HG03025 (cell line): ENCODE results near the gene TIFAB.

ENCODE experiments used
- ATAC-seq: cut with Tn5 transposase; IDR thresholded peaks from one replicate; pipeline ENCODE4 v1.9.1; 2021; ENCODE audit warnings: mild to moderate bottlenecking, moderate library complexity; ENCODE audit not compliant: unreplicated experiment, low FRiP score

Gene TIFAB

DNA sequence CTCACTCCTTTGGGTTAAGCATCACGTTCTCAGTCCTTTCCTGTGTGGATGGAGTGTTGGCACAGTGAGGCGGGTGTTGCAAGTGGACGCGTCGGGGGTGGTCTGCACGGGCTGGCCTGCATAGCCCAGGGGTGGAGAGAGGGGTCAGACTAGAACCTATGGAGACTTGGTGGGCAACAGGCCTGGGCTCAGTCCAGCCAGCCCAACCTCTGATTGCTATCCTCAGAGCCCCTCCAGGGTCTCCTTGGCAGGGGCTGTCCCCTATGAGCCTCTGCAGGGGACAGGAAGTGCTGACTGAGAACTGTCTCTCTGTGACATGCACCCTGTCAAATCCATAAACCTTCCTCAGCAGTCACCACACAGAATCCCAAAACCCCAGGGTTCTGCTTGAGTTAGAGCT lies 7.3 kb downstream of the TIFAB start:
- no peak for ATAC-seq

DNA sequence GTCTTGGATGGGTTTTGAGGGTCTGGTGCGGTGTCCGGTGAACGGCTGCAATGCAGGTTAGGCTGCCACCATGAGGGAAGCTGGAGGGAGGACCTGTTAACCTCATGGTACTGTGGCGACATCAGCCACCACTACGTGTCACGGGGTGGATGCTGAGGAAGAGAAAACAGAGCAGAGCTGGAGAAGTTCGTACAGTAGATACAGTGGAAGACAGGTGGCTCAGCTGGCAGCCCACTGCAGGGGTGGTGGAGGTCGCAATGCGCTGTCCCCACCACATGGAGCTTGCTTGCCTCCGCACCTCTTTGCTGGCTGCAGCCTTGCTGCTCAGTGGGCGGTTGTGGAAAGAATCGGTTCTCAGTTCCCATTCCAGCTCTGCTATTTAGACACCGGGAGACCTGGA lies 7.8 kb downstream of the TIFAB start:
- no peak for ATAC-seq

DNA sequence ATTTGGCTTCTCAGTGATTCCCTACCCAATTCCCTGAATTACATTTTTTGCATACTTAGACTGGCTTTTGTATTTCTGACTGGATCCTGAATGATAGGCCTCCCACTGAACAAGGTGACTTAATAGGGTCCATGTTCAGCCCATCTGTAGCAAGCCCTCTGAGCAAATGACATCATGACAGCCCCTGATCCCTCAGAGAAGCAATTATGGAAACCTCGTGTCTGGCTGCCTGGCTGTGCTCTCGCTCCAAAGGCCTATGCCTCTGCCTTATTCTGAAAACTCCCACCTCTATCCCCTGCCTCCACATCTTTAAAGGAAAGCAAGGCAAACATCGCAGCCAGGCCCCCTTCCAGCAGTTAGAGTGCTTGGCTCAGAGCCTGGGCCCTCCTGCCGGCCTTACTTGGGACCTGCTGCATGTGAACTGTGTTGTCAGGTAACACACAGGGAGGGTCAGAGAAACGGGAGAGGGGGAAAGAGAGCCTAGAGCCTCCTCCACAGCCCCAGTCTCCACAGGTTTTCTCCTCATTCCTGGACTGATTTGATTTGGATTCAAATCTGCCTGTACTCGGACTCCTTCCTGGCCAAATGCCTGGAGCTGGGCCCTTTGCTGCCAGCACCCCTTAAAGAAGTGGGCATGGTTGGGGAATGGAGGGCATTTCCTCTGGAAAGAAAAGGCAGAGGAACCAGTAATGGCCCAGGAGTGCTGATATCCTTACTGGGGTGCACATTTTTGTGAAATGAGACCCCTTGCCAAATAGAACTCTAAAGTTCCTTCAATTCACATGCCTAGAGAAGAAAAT lies 8.8 kb downstream of the TIFAB start:
- no peak for ATAC-seq

DNA sequence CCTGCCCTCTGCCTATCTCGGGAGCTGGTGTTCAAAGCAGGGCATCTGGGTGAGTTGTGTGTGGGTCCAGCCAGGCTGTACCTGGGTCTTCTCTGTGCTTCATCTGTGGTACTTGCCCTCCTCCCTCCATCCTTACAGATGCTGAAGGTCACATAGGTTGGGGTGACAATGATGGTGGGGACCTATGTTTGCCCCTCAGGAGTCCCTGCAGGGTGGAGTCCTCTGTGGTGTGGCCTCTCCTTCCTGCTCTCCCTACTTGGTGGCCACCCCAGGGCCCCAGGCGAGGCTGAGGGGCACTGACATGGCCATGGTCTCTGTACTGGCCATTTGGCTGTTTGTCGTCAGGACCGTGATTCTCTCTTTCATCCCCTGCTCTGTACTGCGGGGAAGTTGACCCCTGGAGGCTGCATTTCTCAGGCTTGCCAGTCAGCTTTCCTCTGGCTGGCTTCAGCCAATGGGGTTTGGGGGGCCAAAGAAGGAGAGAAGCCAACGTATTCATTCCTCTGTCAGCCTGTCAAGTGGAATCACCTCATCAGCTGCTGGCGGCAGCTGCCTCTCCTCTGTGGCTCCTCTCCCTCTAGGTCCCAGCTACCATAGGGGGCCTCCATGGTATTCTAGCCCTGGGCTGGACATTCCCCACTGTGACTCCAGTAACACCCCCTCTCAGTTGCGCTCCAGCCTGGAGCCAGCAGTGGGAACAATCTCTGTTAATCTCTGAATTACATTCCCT lies 9.6 kb downstream of the TIFAB start:
- no peak for ATAC-seq

DNA sequence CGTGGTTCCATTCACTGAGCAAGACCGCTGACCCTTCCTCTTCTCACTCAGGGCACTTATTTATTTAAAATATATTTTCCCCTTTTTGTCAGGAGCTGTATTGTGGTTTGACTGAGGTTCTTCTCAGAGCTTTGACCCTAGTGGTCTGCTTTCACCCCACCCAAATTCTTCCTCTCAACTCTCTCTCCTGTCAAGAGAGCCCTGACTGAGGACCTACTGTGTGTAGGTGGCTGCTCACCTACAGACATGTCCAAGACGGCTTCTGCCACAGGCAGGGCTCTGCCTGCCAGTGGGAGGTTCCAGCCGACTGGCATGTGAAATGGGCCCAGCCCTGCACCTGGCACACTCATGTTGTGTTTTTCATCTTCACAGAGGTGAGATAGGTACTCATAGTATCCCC lies 10.2 kb downstream of the TIFAB start:
- ATAC-seq, result no peak

DNA sequence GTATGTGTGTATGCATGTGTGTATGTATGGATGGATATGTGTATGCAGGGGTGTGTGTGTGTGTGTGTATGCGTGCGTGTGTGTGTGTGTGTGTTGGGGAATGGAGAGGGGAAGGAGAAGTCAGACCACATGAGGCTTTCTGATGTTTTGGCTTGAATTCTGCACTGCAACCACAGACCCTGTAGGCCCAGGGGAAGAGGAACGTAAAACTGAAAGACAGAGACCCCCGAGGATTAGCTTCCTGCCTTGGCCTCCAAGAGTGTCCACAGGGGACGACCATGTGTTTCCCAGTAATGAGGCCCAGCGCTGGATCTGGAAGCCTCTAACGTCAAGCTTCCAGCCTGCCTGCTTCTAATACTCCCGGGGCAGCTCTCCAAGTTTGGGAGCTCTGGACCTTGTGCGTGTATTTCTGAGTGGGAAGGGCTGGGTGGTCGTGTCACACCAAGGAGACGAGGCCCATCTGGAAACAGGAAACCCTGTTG lies 10.8 kb downstream of the TIFAB start:
- no peak for ATAC-seq

DNA sequence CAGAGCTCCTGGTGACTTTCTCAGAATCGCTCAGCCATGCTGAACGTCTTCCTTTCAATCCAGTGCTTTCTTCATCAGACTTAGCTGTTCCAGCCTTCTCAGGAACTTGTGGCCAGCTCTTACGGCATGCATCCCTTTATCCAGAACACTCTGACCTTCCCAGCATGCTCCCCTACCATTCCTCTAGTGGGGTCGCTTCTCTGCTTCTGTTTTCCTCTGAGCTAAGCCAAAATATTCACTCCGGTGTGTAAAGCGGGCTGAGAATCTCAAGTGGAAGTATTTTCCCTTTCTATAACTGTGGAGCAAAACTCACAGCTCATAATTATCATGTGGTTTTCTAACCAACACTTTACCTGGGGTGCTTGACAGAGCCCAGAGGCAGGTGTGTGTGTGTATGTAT lies 11.2 kb downstream of the TIFAB start:
- ATAC-seq, result no peak

DNA sequence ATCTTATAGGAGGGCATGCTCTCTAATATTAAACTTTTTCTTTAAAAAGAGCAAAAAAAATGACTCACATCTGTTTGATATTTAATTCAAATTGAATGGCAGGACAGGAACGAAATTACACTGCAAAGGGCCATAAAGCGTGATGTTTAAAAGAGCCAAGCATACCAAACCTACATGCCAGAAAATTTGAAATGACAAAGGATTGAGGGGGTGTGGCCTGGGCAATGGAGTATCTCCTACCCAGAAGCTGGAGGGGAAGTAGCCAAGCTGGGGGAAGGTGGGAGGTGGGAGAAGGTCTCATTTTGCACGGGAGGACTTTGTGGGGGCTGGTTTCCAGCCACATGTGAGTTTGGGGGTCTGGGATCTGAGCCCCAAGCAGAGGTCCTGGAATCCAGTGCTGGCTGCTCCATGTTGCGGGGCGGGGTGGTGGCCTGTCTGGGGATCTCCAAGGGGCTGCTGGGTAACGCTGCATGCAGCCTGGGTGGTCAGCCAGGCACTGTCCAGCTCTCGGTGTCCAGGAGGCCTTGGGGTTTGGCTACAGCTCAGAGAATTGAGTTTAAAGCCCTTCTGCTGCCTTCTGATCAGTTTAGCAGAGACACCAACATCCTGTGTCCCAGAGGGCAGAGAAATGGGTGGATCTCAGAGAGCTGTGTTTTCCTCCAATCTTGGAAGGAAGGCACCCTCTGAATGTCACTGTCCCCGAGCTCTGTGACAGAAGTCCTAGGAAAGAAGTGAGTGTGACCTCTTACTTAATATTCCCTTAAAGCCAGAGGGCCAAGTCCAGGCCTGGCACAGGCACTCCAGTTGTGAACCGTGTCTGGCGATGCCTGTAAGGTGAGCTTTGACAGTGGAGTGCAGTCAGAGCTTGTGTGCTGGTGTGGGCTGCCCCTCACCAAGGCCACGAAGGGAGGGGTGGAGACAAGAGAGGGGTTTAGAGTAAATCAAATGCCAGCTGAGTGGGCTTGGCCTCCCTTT lies 12.6 kb downstream of the TIFAB start:
- ATAC-seq, result no peak

DNA sequence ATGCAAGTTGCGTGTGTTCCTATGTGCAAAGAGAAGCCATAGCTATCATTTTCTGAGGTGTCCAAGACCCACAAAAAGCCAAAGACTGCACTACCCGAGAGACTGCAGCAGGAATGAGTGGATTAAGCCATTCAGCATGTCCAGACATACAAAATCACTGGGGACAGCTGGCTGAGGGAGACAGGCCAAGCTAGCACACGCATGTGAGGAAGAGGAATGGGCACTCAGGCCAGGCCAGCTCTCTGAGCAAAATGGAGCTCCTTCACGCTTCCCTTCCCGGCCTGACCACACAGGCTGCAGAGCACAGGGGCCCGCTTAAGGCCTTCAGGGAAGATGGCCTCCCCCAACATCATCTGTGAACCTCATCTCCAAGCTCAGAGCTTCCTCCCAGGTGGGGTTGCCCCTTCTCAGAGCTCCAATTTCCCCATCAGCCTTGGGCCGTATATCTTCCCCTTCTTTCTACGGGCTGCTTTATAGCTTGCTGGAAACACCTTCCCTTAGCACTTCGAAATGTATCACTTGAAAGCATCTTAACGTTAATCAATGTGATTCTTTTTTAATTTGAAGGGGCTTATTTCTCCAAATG lies 13.4 kb downstream of the TIFAB start:
- no peak for ATAC-seq

DNA sequence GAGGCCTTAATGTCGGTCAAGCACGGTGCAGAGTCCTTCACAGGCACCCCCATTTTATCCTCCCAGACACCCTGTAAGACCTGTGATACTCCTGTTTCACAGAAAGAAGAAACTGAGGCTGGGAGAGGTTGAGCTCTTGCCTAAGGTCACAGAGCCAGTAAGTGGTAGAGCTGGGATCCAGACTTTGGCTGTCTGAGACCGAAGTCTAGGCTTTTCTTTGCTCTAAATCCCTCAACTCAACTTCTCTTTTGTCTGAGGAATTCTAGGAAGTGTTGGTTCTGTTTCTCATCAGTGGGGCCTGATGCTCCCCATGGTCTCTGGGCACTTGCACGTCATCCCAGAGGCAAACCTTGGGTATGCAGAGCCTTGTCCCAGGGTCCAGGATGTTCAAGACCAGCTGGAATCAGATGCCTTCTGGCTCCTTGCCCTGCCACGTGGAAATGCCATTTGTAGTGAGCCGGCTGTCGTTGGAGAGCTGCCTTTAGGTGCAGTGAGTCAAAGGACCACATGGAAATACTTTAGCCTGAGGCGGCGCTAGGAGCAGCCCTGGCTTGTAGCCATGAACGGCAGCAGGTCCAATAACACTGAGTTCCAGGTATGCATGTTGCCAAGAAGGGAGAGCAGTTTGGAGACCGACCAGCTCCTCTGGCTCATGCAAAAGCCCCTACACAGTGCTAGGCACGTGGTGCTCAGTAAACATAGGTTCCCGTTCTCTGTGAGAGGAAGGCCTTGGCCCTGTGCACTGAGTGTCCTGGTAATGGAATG lies 14.2 kb downstream of the TIFAB start:
- ATAC-seq, result no peak

DNA sequence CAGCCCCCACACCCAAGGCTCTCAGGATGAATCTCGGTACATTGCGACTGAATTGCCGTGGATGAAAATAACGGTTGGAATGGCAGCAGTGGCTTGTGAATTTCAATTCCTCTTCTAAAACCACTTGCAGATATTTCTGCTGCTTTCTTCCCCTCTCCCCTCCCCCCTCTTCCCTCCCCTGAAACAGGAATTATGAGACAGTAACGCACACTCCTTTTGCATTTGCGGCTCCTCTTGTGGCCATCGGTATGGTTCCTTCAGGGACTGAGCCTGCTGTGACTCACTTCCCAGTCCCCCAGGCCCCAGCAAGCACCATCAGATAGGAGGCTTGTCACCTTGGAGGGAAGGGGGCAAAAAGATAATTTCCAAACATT lies 14.7 kb downstream of the TIFAB start:
- ATAC-seq, result no peak

DNA sequence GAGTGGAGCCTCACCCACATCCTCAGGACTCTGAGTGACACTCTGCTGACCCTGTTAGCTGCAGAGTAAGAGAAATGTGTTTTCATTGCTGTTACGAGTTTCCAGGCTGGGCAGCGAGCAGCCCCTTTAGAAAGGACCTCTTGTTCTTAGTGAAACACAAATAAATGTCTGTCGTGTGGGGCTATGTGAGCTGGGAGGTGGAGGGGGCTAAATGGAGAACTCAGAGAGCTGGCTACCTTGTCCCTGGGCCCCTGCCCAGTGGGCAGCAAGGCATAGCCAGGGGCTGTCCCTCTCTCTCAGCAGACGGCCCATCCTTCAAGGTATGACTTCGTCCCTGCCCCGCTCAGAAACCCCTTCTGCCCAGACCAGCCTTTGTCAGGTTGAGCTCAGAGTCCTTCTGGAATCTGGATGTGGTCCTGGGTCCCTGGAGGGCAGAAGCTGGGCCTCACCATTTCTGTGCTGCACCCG lies 15.2 kb downstream of the TIFAB start:
- ATAC-seq, result no peak

DNA sequence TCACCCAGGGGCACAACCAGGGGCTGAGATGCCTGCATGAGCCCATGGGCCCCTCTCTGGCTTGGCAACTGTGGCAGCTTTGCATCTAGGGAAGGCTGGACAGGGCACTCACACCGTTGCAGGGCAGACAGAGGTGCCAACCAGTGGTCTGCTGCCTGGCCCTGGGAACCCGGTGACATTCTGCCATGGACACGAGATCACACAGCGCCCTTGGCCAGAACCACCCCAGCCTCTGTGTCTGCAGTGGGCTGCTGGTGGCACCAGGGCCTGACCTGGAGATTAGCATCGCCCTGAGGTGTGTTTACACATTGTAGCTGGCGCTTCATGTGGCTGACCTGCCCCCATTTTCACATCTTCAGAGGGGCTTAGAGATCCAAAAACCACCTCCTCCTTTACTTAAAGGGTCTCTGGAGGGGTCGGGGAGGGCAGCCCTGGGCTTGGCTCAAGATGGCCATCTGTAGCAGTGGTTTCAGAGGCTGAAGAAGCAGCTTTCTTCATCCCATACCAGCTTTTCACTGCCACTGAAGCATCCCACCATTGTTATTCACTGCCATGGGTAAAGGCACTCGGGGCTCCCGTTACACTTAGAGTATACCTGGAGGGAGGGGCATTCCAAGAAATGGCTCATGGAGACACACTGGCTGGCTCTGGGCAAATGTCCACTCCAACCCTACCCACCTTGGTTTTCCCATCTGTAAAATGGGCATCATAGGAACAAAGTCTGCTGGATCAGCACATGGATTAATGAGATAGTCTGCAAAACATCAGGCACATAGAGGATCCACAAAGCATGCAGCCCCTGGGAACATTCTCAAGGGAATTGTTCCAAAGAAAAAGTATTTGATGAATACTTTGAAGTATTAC lies 16.5 kb downstream of the TIFAB start:
- no peak for ATAC-seq

DNA sequence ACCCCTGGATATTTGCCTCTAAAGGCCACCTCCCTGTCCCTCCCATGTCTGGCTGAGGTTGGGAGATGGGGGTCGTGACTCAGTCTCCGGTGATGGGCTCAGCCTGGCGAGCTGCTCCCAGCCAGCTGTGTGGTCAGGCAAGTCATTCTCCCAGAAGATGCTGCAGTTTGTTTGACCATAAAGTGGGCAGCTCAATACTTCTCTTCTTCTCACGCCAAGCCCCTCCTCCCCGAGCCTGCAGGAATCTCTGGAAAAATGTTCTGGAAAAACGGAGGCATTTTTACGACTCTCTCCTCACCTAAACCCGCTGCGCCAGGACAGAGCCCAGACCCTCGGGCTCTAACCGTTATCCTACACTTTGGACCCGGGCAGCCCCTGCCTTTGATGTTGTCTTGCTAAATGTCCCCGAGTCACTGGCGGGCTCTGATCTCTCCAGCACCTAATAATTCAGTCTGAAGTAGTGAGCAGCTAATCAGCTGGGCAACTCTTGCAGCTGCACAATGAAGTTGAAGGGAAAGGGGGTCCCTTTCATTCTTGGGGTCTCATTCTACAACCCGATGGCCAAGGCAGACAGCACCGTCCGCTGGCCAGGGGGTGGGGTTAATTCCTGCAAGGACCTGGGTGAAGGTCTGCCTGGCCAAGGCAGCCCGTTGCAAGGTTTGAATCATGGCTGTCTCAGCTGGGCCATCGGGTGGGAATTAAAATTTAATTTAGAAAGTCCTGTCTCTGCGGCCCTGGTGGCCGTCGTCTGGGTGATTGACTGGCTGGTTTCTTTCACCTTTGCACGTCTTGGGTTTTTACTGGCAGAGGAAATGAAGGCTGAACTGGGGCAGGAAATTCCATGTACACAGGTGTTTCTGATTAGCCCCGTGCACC lies 17.3 kb downstream of the TIFAB start:
- ATAC-seq, result no peak

DNA sequence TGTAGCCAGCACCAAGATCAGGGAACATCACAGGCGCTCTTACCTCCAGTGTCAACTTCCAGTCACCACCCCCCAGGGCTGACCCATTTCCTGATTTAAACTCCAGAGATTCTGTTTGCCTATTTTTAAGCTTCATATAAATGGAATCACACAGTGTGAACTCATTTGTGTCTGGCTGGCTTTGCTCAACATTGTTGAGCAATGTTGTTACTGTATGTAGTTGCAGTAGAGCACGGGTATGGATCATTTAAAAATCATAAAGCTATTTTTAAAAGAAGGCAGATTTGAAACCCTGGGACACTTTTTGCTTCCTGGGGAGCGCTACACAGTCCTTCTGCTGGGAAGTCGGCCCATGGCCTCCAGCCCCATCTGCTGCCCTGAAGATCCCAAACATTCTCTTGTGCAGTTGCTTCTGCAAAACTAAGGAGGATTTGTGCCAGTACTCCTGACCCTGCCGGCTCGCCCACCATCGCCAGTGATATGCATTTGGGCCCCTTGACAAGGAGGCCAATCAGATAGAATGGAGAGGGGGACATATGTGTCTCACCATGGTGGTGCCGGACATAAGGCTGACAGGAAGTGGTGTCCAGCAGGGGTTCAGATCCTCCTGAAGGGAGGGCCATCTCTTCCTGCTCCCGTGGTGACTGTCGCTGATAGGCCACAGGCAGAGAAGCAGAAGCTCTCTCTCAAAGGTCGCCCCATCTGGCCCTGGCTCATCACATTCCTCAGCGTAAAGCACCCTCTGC lies 18.3 kb downstream of the TIFAB start:
- no peak for ATAC-seq

DNA sequence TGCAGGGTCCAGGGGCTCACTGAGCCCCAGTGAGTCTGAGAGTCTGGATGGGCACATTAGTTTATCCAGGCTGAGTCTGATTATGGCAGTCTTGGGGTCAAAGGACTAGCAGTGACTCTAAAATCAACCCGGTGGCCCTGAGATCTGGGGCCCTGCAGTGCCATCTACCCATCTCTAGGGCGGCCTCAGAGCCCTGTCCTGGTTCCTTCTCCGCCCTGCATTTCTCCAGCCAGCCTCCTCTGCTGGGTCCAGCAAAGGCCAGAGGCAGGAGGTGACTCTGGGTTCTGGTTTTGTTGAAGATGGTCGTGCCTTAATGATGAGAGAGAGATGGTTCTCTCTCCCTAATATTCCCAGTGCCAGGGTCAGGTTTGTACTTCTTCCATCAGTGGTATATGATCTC lies 20.0 kb downstream of the TIFAB start:
- ATAC-seq, result no peak

DNA sequence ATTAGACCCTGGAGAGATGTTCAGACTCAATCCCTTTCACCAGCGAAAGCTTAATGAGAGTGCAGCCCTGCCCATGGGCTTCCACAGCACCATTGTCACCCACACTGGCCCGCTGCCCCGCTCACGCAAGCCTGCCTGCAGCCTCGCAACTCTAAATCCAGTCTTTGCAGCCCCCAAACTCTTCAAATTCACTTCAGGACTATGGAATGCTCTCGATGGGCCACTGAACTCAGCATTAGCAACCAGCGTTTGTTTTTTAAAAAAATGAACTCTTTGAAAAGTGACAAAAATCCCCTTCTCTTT lies 22.1 kb downstream of the TIFAB start:
- ATAC-seq, result no peak
